ENCODE measurements around the gene EFCAB12.

Gene EFCAB12

GRCh38 chr3:129439226-129439816, 10.9 kb upstream of the EFCAB12 start:
- no CpG with 5 or more reads among the region's 17 CpGs for WGBS, 2 donors (ENCODE audit: extremely low coverage in 2 of 2, insufficient read length in 2 of 2, insufficient replicate concordance in 1 of 2)
- H3K27me3 ChIP-seq (ENCODE audit: control insufficient read depth in 3 of 3, insufficient read depth in 3 of 3, low read depth in 1 of 3, low read length in 3 of 3), result no peaks in the 10 kb centered on the region
- peaks cover 7 to 22% of the 10 kb centered on the region in 2 donors for H3K4me1 ChIP-seq (ENCODE audit: control insufficient read depth in 2 of 2, insufficient read depth in 1 of 2, low read depth in 1 of 2, low read length in 2 of 2)
- H3K36me3 ChIP-seq (replicated peaks in 1 of 2; ENCODE audit: control insufficient read depth in 2 of 2, insufficient read depth in 2 of 2, low read length in 2 of 2), result peaks cover 8 to 43% of the 10 kb centered on the region in 2 donors
- H2AK5ac ChIP-seq (ENCODE audit: low read depth, low read length), result peak overlapping the region; percentile 6
- peak overlapping the region; percentile 87 for H3K9ac ChIP-seq (ENCODE audit: low read depth, low read length, poor library complexity)
- H3K23ac ChIP-seq (ENCODE audit: low read depth, low read length, poor library complexity), result peak overlapping the region; percentile 76
- peak overlapping the region; percentile 32 for H2BK120ac ChIP-seq (ENCODE audit: low read depth, low read length)
- DNase-seq (ENCODE audit: low spot score), result no peak
- H3K79me1 ChIP-seq (ENCODE audit: low read depth, low read length), result no peaks in the 10 kb centered on the region
- H3K14ac ChIP-seq (ENCODE audit: low read length), result peak overlapping the region; percentile 48
- peak overlapping the region; percentile 64 for H2BK15ac ChIP-seq (ENCODE audit: low read length)
- no peak overlapping the region for H2BK12ac ChIP-seq (ENCODE audit: low read length)
- H2BK5ac ChIP-seq (ENCODE audit: low read length), result peak overlapping the region; percentile 55
- H4K8ac ChIP-seq (ENCODE audit: low read depth, low read length), result no peak overlapping the region
- H3K9me3 ChIP-seq (replicated peaks in 1 of 2; ENCODE audit: control insufficient read depth in 2 of 2, insufficient read depth in 1 of 2, low read depth in 1 of 2, low read length in 2 of 2), result no peaks in the 10 kb centered on the region
- no peak overlapping the region for H3K4ac ChIP-seq (ENCODE audit: low read length)
- peak overlapping the region; percentile 93 for H2AFZ ChIP-seq (ENCODE audit: low read length)
- H4K91ac ChIP-seq (ENCODE audit: low read depth, low read length, poor library complexity), result no peak overlapping the region
- peak overlapping the region; percentile 96 for H3K18ac ChIP-seq (ENCODE audit: low read length)
- peak overlapping the region; percentile 85 to 88 for H3K4me3 ChIP-seq (ENCODE audit: low read length in 2 of 2)
- peak overlapping the region; percentile 93 for H3K27ac ChIP-seq (replicated peaks; ENCODE audit: low read length)
- no peak overlapping the region for H3K4me2 ChIP-seq (ENCODE audit: insufficient read depth, low read length, poor library complexity, severe bottlenecking)

- Histone ChIP-seq H2BK120ac (ENCODE audit: low read depth, low read length) (no peak overlapping the region), H3K23ac (ENCODE audit: low read depth, low read length, poor library complexity) (no peak overlapping the region), H3K18ac (ENCODE audit: low read length) (no peak overlapping the region), H2BK12ac (ENCODE audit: low read length) (no peak overlapping the region), H3K4ac (ENCODE audit: low read length) (no peak overlapping the region), H3K4me2 (ENCODE audit: insufficient read depth, low read length, poor library complexity, severe bottlenecking) (no peak overlapping the region), H2BK5ac (ENCODE audit: low read length) (no peak overlapping the region), H3K9ac (ENCODE audit: low read depth, low read length, poor library complexity) (no peak overlapping the region), H3K79me1 (ENCODE audit: low read depth, low read length) (no peaks in the 10 kb centered on the region), H3K27me3 (ENCODE audit: control insufficient read depth in 3 of 3, insufficient read depth in 3 of 3, low read depth in 1 of 3, low read length in 3 of 3) (no peaks in the 10 kb centered on the region), H2BK15ac (ENCODE audit: low read length) (no peak overlapping the region), H4K8ac (ENCODE audit: low read depth, low read length) (no peak overlapping the region), H3K27ac (replicated peaks; ENCODE audit: low read length) (no peak overlapping the region), H4K91ac (ENCODE audit: low read depth, low read length, poor library complexity) (no peak overlapping the region), H3K4me3 (ENCODE audit: low read length in 2 of 2) (no peak overlapping the region), H3K4me1 (ENCODE audit: control insufficient read depth in 2 of 2, insufficient read depth in 1 of 2, low read depth in 1 of 2, low read length in 2 of 2) (peaks cover 2 to 11% of the 10 kb centered on the region in 2 donors), H3K9me3 (replicated peaks in 1 of 2; ENCODE audit: control insufficient read depth in 2 of 2, insufficient read depth in 1 of 2, low read depth in 1 of 2, low read length in 2 of 2) (no peaks in the 10 kb centered on the region), H2AK5ac (ENCODE audit: low read depth, low read length) (no peak overlapping the region), H3K14ac (ENCODE audit: low read length) (no peak overlapping the region), H2AFZ (ENCODE audit: low read length) (no peak overlapping the region), H3K36me3 (replicated peaks in 1 of 2; ENCODE audit: control insufficient read depth in 2 of 2, insufficient read depth in 2 of 2, low read length in 2 of 2) (peaks cover 22 to 82% of the 10 kb centered on the region in 2 donors)
- DNase-seq (ENCODE audit: low spot score), result no peak
- WGBS, 2 donors (ENCODE audit: extremely low coverage in 2 of 2, insufficient read length in 2 of 2, insufficient replicate concordance in 1 of 2), result no CpG with 5 or more reads among the region's 1 CpG
These were observed 6.9 kb upstream of the EFCAB12 start for GRCh38 chr3:129435367-129435766.

- H3K4me2 ChIP-seq (ENCODE audit: insufficient read depth, low read length, poor library complexity, severe bottlenecking), result no peak overlapping the region
- H2BK12ac ChIP-seq (ENCODE audit: low read length), result no peak overlapping the region
- H3K27ac ChIP-seq (replicated peaks; ENCODE audit: low read length), result no peak overlapping the region
- H4K8ac ChIP-seq (ENCODE audit: low read depth, low read length), result no peak overlapping the region
- peaks cover 22 to 92% of the 10 kb centered on the region in 2 donors for H3K36me3 ChIP-seq (replicated peaks in 1 of 2; ENCODE audit: control insufficient read depth in 2 of 2, insufficient read depth in 2 of 2, low read length in 2 of 2)
- H3K4me3 ChIP-seq (ENCODE audit: low read length in 2 of 2), result no peak overlapping the region
- no peak overlapping the region for H2BK120ac ChIP-seq (ENCODE audit: low read depth, low read length)
- H3K4me1 ChIP-seq (ENCODE audit: control insufficient read depth in 2 of 2, insufficient read depth in 1 of 2, low read depth in 1 of 2, low read length in 2 of 2), result peaks cover 5 to 11% of the 10 kb centered on the region in 2 donors
- no peak overlapping the region for H2BK5ac ChIP-seq (ENCODE audit: low read length)
- H3K27me3 ChIP-seq (ENCODE audit: control insufficient read depth in 3 of 3, insufficient read depth in 3 of 3, low read depth in 1 of 3, low read length in 3 of 3), result no peaks in the 10 kb centered on the region
- no peak overlapping the region for H4K91ac ChIP-seq (ENCODE audit: low read depth, low read length, poor library complexity)
- no peak overlapping the region for H3K14ac ChIP-seq (ENCODE audit: low read length)
- no peak for DNase-seq (ENCODE audit: low spot score)
- H3K18ac ChIP-seq (ENCODE audit: low read length), result no peak overlapping the region
- H2BK15ac ChIP-seq (ENCODE audit: low read length), result no peak overlapping the region
- no peaks in the 10 kb centered on the region for H3K79me1 ChIP-seq (ENCODE audit: low read depth, low read length)
- no peak overlapping the region for H3K4ac ChIP-seq (ENCODE audit: low read length)
- no peak overlapping the region for H3K9ac ChIP-seq (ENCODE audit: low read depth, low read length, poor library complexity)
- H2AFZ ChIP-seq (ENCODE audit: low read length), result no peak overlapping the region
- no peak overlapping the region for H3K23ac ChIP-seq (ENCODE audit: low read depth, low read length, poor library complexity)
- WGBS, 2 donors (ENCODE audit: extremely low coverage in 2 of 2, insufficient read length in 2 of 2, insufficient replicate concordance in 1 of 2), result no CpG with 5 or more reads among the region's 1 CpG
- no peaks in the 10 kb centered on the region for H3K9me3 ChIP-seq (replicated peaks in 1 of 2; ENCODE audit: control insufficient read depth in 2 of 2, insufficient read depth in 1 of 2, low read depth in 1 of 2, low read length in 2 of 2)
- H2AK5ac ChIP-seq (ENCODE audit: low read depth, low read length), result no peak overlapping the region
These were observed 5.7 kb upstream of the EFCAB12 start for GRCh38 chr3:129434140-129434539.

GRCh38 chr3:129433565-129433964, 5.1 kb upstream of the EFCAB12 start:
- Histone ChIP-seq H3K9me3 (replicated peaks in 1 of 2; ENCODE audit: control insufficient read depth in 2 of 2, insufficient read depth in 1 of 2, low read depth in 1 of 2, low read length in 2 of 2) (no peaks in the 10 kb centered on the region), H3K27ac (replicated peaks; ENCODE audit: low read length) (no peak overlapping the region), H3K36me3 (replicated peaks in 1 of 2; ENCODE audit: control insufficient read depth in 2 of 2, insufficient read depth in 2 of 2, low read length in 2 of 2) (peaks cover 22 to 91% of the 10 kb centered on the region in 2 donors), H3K9ac (ENCODE audit: low read depth, low read length, poor library complexity) (no peak overlapping the region), H3K4ac (ENCODE audit: low read length) (no peak overlapping the region), H3K4me1 (ENCODE audit: control insufficient read depth in 2 of 2, insufficient read depth in 1 of 2, low read depth in 1 of 2, low read length in 2 of 2) (peaks cover 9 to 14% of the 10 kb centered on the region in 2 donors), H3K27me3 (ENCODE audit: control insufficient read depth in 3 of 3, insufficient read depth in 3 of 3, low read depth in 1 of 3, low read length in 3 of 3) (no peaks in the 10 kb centered on the region), H4K8ac (ENCODE audit: low read depth, low read length) (no peak overlapping the region), H2BK12ac (ENCODE audit: low read length) (no peak overlapping the region), H2BK15ac (ENCODE audit: low read length) (no peak overlapping the region), H3K23ac (ENCODE audit: low read depth, low read length, poor library complexity) (no peak overlapping the region), H2BK120ac (ENCODE audit: low read depth, low read length) (no peak overlapping the region), H3K14ac (ENCODE audit: low read length) (no peak overlapping the region), H3K18ac (ENCODE audit: low read length) (no peak overlapping the region), H3K79me1 (ENCODE audit: low read depth, low read length) (no peaks in the 10 kb centered on the region), H3K4me2 (ENCODE audit: insufficient read depth, low read length, poor library complexity, severe bottlenecking) (no peak overlapping the region), H4K91ac (ENCODE audit: low read depth, low read length, poor library complexity) (no peak overlapping the region), H2BK5ac (ENCODE audit: low read length) (no peak overlapping the region), H2AK5ac (ENCODE audit: low read depth, low read length) (no peak overlapping the region), H2AFZ (ENCODE audit: low read length) (no peak overlapping the region), H3K4me3 (ENCODE audit: low read length in 2 of 2) (no peak overlapping the region)
- WGBS, 2 donors (ENCODE audit: extremely low coverage in 2 of 2, insufficient read length in 2 of 2, insufficient replicate concordance in 1 of 2), result no CpG with 5 or more reads among the region's 5 CpGs
- no peak for DNase-seq (ENCODE audit: low spot score)
